ENCODE measurements around the gene FAM83E. TPM values are rescaled to one million over a fixed set of nuclear protein-coding genes. Genes with fewer than 3 reads are reported as not detected.

Gene FAM83E
- total and polyA plus RNA-seq, 2 donors (not counting 1 experiment from before 2014, with no cell fraction given) = 0.15 to 4.1 TPM

GRCh38 chr19:48644839-48645619, 30.2 kb upstream of the FAM83E start:
- no peaks in the 10 kb centered on the region for H4K20me1 ChIP-seq (ENCODE audit: control insufficient read depth, insufficient read depth, low read length, poor library complexity, severe bottlenecking)
- peaks cover 23 to 45% of the 10 kb centered on the region in 2 donors for H3K4me1 ChIP-seq (ENCODE audit: control insufficient read depth in 2 of 2, insufficient read depth in 2 of 2, low read length in 2 of 2)
- POLR2A ChIA-PET = interaction anchor here (0.6 to 2.4 kb wide), 13 partner anchors 8 to 1198 kb away, joined by 3 to 22 read pairs (median 5); partner anchors contain the start of genes DBP, RPL18 and SPHK2
- no peaks in the 10 kb centered on the region for H3K9me3 Mint-ChIP-seq (ENCODE audit: insufficient read depth)
- ATAC-seq (ENCODE audit: low read depth) (peak; percentile 55), DNase-seq (peak; percentile 88)
- peak overlapping the region; percentile 98 for H3K27ac Mint-ChIP-seq
- H3K4me3 Mint-ChIP-seq = peak overlapping the region; percentile 96
- H3K9ac ChIP-seq (ENCODE audit: low read length) = peak overlapping the region; percentile 87
- TF ChIP-seq EZH2 (IDR thresholded peaks at IDR 0.05; ENCODE audit: borderline replicate concordance, insufficient read depth, low read depth, low read length, poor library complexity, severe bottlenecking) (no peak), CTCF (IDR thresholded peaks at IDR 0.05) (no peak)
- H3K27ac ChIP-seq (ENCODE audit: low read length in 2 of 2) = peak overlapping the region; percentile 74 to 80
- H3K9me3 ChIP-seq (ENCODE audit: control extremely low read depth in 1 of 3, control insufficient read depth in 2 of 3, insufficient read depth in 1 of 3, low read length in 2 of 3) = peaks cover 0 to 8% (median 0%) of the 10 kb centered on the region in 3 donors
- H3K27me3 Mint-ChIP-seq = no peaks in the 10 kb centered on the region
- peak overlapping the region; percentile 97 for H2AFZ ChIP-seq (ENCODE audit: insufficient read depth, low read depth, low read length, poor library complexity, severe bottlenecking)
- intact Hi-C loops (cut with micrococcal nuclease) = no loop called here
- CTCF ChIA-PET = interaction anchor here (0.7 to 3.5 kb wide), 20 partner anchors 8 to 326 kb away, joined by 3 to 51 read pairs (median 5); partner anchors contain the start of genes DBP, HSD17B14, RPL18 and SPHK2
- peak overlapping the region in 4 of 5 experiments; percentile 53 to 95 (median 76) for H3K4me3 ChIP-seq (ENCODE audit: control extremely low read depth in 1 of 5, extremely low read depth in 1 of 5, insufficient read depth in 1 of 5, low read depth in 2 of 5, low read length in 4 of 5)
- 1% methylated on average over 16 of the region's 25 CpGs for WGBS (ENCODE audit: insufficient coverage)
- H3K27me3 ChIP-seq (replicated peaks in 1 of 4; ENCODE audit: control extremely low read depth in 1 of 4, control insufficient read depth in 3 of 4, insufficient read depth in 4 of 4, low read length in 3 of 4) = no peaks in the 10 kb centered on the region
- H3K4me2 ChIP-seq (replicated peaks; ENCODE audit: low read depth, low read length, poor library complexity, severe bottlenecking) = peak overlapping the region; percentile 99
- H3K79me2 ChIP-seq (ENCODE audit: control insufficient read depth, insufficient read depth, low read length) = peaks cover 48% of the 10 kb centered on the region
- peaks cover 49% of the 10 kb centered on the region for H3K4me1 Mint-ChIP-seq
- no peaks in the 10 kb centered on the region for H3K36me3 ChIP-seq (replicated peaks in 1 of 2; ENCODE audit: control extremely low read depth in 1 of 2, control insufficient read depth in 1 of 2, extremely low read depth in 1 of 2, insufficient read depth in 2 of 2, low read length in 1 of 2)

GRCh38 chr19:48644355-48644754, 29.5 kb upstream of the FAM83E start:
- H3K27ac Mint-ChIP-seq = peak overlapping the region; percentile 90
- H3K4me1 Mint-ChIP-seq = peaks cover 51% of the 10 kb centered on the region
- Histone ChIP-seq H3K79me2 (ENCODE audit: control insufficient read depth, insufficient read depth, low read length) (peaks cover 54% of the 10 kb centered on the region), H3K36me3 (replicated peaks in 1 of 2; ENCODE audit: control extremely low read depth in 1 of 2, control insufficient read depth in 1 of 2, extremely low read depth in 1 of 2, insufficient read depth in 2 of 2, low read length in 1 of 2) (no peaks in the 10 kb centered on the region), H3K4me3 (ENCODE audit: control extremely low read depth in 1 of 5, extremely low read depth in 1 of 5, insufficient read depth in 1 of 5, low read depth in 2 of 5, low read length in 4 of 5) (peak overlapping the region in 2 of 5 experiments; percentile 78 to 95), H3K9me3 (ENCODE audit: control extremely low read depth in 1 of 3, control insufficient read depth in 2 of 3, insufficient read depth in 1 of 3, low read length in 2 of 3) (peaks cover 0 to 6% (median 0%) of the 10 kb centered on the region in 3 donors), H3K4me2 (replicated peaks; ENCODE audit: low read depth, low read length, poor library complexity, severe bottlenecking) (peak overlapping the region; percentile 99), H2AFZ (ENCODE audit: insufficient read depth, low read depth, low read length, poor library complexity, severe bottlenecking) (no peak overlapping the region), H3K27ac (ENCODE audit: low read length in 2 of 2) (peak overlapping the region; percentile 29 to 35), H3K4me1 (ENCODE audit: control insufficient read depth in 2 of 2, insufficient read depth in 2 of 2, low read length in 2 of 2) (peaks cover 25 to 47% of the 10 kb centered on the region in 2 donors), H3K9ac (ENCODE audit: low read length) (no peak overlapping the region), H3K27me3 (replicated peaks in 1 of 4; ENCODE audit: control extremely low read depth in 1 of 4, control insufficient read depth in 3 of 4, insufficient read depth in 4 of 4, low read length in 3 of 4) (no peaks in the 10 kb centered on the region), H4K20me1 (ENCODE audit: control insufficient read depth, insufficient read depth, low read length, poor library complexity, severe bottlenecking) (no peaks in the 10 kb centered on the region)
- no peak overlapping the region for H3K4me3 Mint-ChIP-seq
- no peaks in the 10 kb centered on the region for H3K9me3 Mint-ChIP-seq (ENCODE audit: insufficient read depth)
- no peak for TF ChIP-seq CTCF (IDR thresholded peaks at IDR 0.05)
- TF ChIP-seq EZH2 (IDR thresholded peaks at IDR 0.05; ENCODE audit: borderline replicate concordance, insufficient read depth, low read depth, low read length, poor library complexity, severe bottlenecking) = no peak
- DNase-seq (no peak), ATAC-seq (ENCODE audit: low read depth) (no peak)
- intact Hi-C loops (cut with micrococcal nuclease) = no loop called here
- H3K27me3 Mint-ChIP-seq = no peaks in the 10 kb centered on the region
- 100% methylated on average over 1 of the region's 4 CpGs for WGBS (ENCODE audit: insufficient coverage)
- ChIA-PET POLR2A (interaction anchor here (2.4 kb wide), 1 partner anchor 20 kb away, joined by 12 read pairs; no protein-coding TSS in a partner anchor), CTCF (interaction anchor here (0.8 to 3.5 kb wide), 8 partner anchors 21 to 326 kb away, joined by 3 to 51 read pairs (median 6); no protein-coding TSS in a partner anchor)

Measured in B cell (primary cell).